MM.1S (cell line): ENCODE results near the gene TRPM2.
"Not testable (repeated sequence)": the region's sequence is repeated elsewhere in the genome, so short reads cannot be mapped to it uniquely, and the experiment has no call there.

Experiments
- DNase-seq: peaks from one replicate; pipeline ENCODE4 v3.0.0-alpha.2; 2015
- H2AFZ ChIP-seq: fragments of 300-600 bp; sonication (generic); 2 replicates; pipeline ENCODE4 v1.6.0; 2016; ENCODE audit warnings: antibody characterized with exemption, low read length
- H3F3A ChIP-seq: fragments of 300-600 bp; sonication (generic); 2 replicates; pipeline ENCODE4 v1.6.1; 2016; ENCODE audit warnings: mild to moderate bottlenecking, antibody characterized with exemption, low read length, moderate library complexity, mixed read lengths; ENCODE audit not compliant: insufficient read depth
- H3K27ac ChIP-seq: fragments of 300-600 bp; sonication (generic); 2 replicates; pipeline ENCODE4 v1.5.1; 2016; ENCODE audit warnings: mild to moderate bottlenecking, low read length
- H3K27me3 ChIP-seq: fragments of 300-600 bp; sonication (generic); replicated peaks from 2 replicates; pipeline ENCODE4 v1.6.0; 2016; ENCODE audit warnings: low read length; ENCODE audit not compliant: insufficient read depth
- H3K36me3 ChIP-seq: fragments of 300-600 bp; sonication (generic); replicated peaks from 2 replicates; pipeline ENCODE4 v1.6.1; 2016; ENCODE audit warnings: mild to moderate bottlenecking, low read length, mixed read lengths; ENCODE audit not compliant: insufficient read depth
- H3K4me1 ChIP-seq: fragments of 300-600 bp; sonication (generic); 2 replicates; pipeline ENCODE4 v1.6.1; 2016; ENCODE audit warnings: low read length, mixed read lengths
- H3K4me2 ChIP-seq: fragments of 300-600 bp; sonication (generic); 2 replicates; pipeline ENCODE4 v1.6.0; 2016; ENCODE audit warnings: low read depth, low read length
- H3K4me3 ChIP-seq: fragments of 300-600 bp; sonication (generic); 2 replicates; pipeline ENCODE4 v1.5.1; 2016; ENCODE audit warnings: low read length, mixed read lengths
- H3K79me2 ChIP-seq: fragments of 300-600 bp; sonication (generic); 2 replicates; pipeline ENCODE4 v1.6.1; 2016; ENCODE audit warnings: mixed run types, low read length, mixed read lengths
- H3K9ac ChIP-seq: fragments of 300-600 bp; sonication (generic); 2 replicates; pipeline ENCODE4 v1.6.1; 2016; ENCODE audit warnings: low read length, mixed read lengths
- H3K9me2 ChIP-seq: fragments of 300-600 bp; sonication (generic); replicated peaks from 2 replicates; pipeline ENCODE4 v1.6.1; 2016; ENCODE audit warnings: mild to moderate bottlenecking, low read length, mixed read lengths; ENCODE audit not compliant: insufficient read depth
- H3K9me3 ChIP-seq: fragments of 300-600 bp; sonication (generic); replicated peaks from 2 replicates; pipeline ENCODE4 v1.6.1; 2016; ENCODE audit warnings: mild to moderate bottlenecking, low read length, mixed read lengths; ENCODE audit not compliant: insufficient read depth
- H4K20me1 ChIP-seq: fragments of 300-600 bp; sonication (generic); 2 replicates; pipeline ENCODE4 v1.6.1; 2016; ENCODE audit warnings: mild to moderate bottlenecking, low read length, moderate library complexity, mixed read lengths; ENCODE audit not compliant: insufficient read depth
- EZH2 ChIP-seq: fragments of 300-600 bp; sonication (generic); optimal IDR thresholded peaks from 2 replicates; pipeline ENCODE3; 2017; ENCODE audit warnings: low read depth, mild to moderate bottlenecking, antibody characterized with exemption, low read length, mixed read lengths
- EZH2phosphoT487 ChIP-seq: fragments of 300-600 bp; sonication (generic); IDR thresholded peaks from 2 replicates; pipeline ENCODE4 v1.6.1; 2018; ENCODE audit warnings: antibody characterized with exemption, low read length
- TF ChIP-seq, protein P1 (sequence below): fragments of 300-600 bp; sonication (generic); IDR thresholded peaks from 2 replicates; pipeline ENCODE4 v1.5.1; 2016; ENCODE audit warnings: antibody characterized with exemption, low read length, mixed read lengths

TRPM2 gene

DNA sequence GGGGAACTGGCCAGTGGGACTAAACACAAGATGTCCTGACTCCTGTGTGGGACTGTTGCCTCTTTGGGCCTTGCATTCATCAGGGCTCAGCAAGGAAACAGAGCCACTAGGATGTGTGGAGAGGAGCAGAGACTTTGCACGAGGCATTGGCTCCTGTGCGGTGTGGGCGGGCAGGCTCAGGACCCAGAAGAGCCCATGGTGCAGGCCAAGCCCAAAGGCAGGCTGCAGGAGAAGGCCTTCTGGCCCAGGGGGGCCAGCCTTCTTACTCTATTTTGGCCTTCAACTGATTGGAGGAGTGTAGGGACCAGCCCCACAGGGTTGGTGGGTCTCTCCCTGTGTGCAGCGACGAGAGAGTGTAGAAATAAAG is 125.4 kb downstream of the TRPM2 start:
- Histone ChIP-seq H3F3A (no peaks in the 10 kb centered on the region), H3K36me3 (no peaks in the 10 kb centered on the region), H3K27me3 (peaks cover 35% of the 10 kb centered on the region), H3K9ac (no peak overlapping the region), H3K27ac (no peak overlapping the region), H3K4me3 (no peak overlapping the region), H3K4me1 (no peaks in the 10 kb centered on the region), H3K9me2 (no peaks in the 10 kb centered on the region), H3K4me2 (no peak overlapping the region), H3K9me3 (no peaks in the 10 kb centered on the region), H4K20me1 (no peaks in the 10 kb centered on the region), H3K79me2 (no peaks in the 10 kb centered on the region), H2AFZ (no peak overlapping the region)
- TF ChIP-seq, protein P1, sequence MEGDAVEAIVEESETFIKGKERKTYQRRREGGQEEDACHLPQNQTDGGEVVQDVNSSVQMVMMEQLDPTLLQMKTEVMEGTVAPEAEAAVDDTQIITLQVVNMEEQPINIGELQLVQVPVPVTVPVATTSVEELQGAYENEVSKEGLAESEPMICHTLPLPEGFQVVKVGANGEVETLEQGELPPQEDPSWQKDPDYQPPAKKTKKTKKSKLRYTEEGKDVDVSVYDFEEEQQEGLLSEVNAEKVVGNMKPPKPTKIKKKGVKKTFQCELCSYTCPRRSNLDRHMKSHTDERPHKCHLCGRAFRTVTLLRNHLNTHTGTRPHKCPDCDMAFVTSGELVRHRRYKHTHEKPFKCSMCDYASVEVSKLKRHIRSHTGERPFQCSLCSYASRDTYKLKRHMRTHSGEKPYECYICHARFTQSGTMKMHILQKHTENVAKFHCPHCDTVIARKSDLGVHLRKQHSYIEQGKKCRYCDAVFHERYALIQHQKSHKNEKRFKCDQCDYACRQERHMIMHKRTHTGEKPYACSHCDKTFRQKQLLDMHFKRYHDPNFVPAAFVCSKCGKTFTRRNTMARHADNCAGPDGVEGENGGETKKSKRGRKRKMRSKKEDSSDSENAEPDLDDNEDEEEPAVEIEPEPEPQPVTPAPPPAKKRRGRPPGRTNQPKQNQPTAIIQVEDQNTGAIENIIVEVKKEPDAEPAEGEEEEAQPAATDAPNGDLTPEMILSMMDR: no peak
- TF ChIP-seq EZH2phosphoT487 (no peak), EZH2 (no peak)
- no peak for DNase-seq

DNA sequence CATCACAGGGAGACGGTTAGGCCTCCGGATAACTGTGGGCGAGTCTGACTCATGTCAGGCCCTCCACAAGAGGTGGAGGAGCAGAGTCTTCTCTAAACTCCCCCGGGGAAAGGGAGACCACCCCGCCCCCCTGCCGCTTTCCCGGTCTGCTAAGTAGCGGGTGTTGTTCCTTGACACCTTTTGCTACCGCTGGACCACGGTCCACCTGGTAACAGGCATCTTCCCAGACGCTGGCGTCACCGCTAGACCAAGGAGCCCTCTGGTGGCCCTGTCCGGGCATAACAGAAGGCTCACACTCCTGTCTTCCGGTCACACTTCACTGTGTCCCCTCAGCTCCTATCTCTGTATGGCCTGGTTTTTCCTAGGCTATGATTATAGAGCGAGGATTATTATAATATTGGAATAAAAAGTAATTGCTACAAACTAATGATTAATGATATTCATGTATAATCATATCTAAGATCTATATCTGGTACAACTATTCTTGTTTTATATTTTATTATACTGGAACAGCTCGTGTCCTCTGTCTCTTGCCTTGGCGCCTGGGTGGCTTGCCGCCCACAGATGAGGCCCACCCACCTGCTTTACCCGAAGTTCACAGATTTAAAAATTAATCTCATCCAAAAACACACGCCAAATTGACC is 126.3 kb downstream of the TRPM2 start:
- H2AFZ ChIP-seq, H3K9ac ChIP-seq, H3K27ac ChIP-seq, H3K9me2 ChIP-seq, H3K4me1 ChIP-seq, H3K4me3 ChIP-seq, H3K4me2 ChIP-seq, H3K36me3 ChIP-seq, H4K20me1 ChIP-seq, H3K9me3 ChIP-seq, H3F3A ChIP-seq, H3K79me2 ChIP-seq: not testable (repeated sequence)
- TF ChIP-seq, protein P1: peak; percentile 43
- DNase-seq: peak; percentile 36
- H3K27me3 ChIP-seq: peaks cover 43% of the 10 kb centered on the region

DNA sequence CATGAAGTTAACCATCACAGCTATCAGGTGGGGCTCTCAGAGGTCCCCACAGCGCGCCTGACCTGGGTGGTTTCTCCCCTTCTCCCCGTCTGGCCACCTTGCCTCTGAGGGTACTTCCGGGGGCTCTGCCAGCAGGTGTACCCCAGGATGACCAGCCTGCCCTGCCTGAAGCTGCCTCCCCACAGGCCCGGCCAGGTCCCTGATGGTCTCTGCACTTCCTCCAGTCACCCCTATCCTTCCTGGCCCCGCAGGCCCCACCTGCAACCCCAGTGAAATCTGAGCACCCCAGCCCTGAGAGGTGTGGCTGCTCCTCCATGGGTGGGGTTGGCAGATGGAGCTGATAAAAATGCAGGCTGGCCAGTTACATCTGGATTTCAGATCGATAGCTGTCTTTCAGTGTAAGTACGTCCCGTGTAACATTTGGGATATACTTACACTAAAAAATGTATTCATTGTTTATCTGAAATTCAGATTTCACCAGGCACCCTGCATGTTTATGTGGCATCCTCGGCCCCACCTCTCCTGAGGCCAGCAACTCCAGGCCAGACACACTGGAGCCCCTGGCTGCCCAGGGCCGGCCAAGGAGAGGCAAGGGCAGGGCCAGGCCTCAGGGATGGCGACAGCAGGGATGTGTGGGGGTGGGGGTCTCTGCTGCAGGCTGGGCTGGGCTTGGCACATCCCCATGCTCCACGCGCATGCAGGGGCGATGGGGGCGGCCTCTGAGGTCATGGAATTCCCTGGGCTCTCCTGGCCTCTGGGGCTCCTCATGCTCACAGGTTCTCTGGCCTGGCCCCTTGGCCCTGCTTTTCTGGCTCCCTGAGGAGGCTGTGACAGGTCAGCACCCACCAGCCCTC is 127.0 kb downstream of the TRPM2 start:
- no peaks in the 10 kb centered on the region for H4K20me1 ChIP-seq
- no peak overlapping the region for H2AFZ ChIP-seq
- no peak for DNase-seq
- H3K4me2 ChIP-seq: no peak overlapping the region
- no peak for TF ChIP-seq EZH2phosphoT487
- TF ChIP-seq EZH2: no peak
- TF ChIP-seq, protein P1: no peak
- no peak overlapping the region for H3K9ac ChIP-seq
- no peaks in the 10 kb centered on the region for H3K79me2 ChIP-seq
- H3K4me3 ChIP-seq: no peak overlapping the region
- H3K9me2 ChIP-seq: no peaks in the 10 kb centered on the region
- H3K9me3 ChIP-seq: no peaks in the 10 kb centered on the region
- no peaks in the 10 kb centered on the region for H3F3A ChIP-seq
- no peaks in the 10 kb centered on the region for H3K4me1 ChIP-seq
- no peaks in the 10 kb centered on the region for H3K36me3 ChIP-seq
- no peak overlapping the region for H3K27ac ChIP-seq
- peaks cover 48% of the 10 kb centered on the region for H3K27me3 ChIP-seq
